Thoracic aorta (tissue), 2 donors: ENCODE measurements around the gene ZCCHC2. TPM values are rescaled to one million over a fixed set of nuclear protein-coding genes. Genes with fewer than 3 reads are reported as not detected.
A peak's percentile ranks its signal among the peaks of the same experiment; 100 is the strongest.

ENCODE experiments used
- ATAC-seq: fragments of 150-250 bp; one replicate; pipeline ENCODE4 v1.8.0; 2017; ENCODE audit warnings: low read depth; ENCODE audit not compliant: insufficient number of reproducible peaks, low FRiP score
- DNase-seq: peaks from one replicate; pipeline ENCODE4 v3.0.0-alpha.2; 2020; ENCODE audit warnings: low spot score
- H3K27ac ChIP-seq, 2 donors: fragments of 200-600 bp; sonication (generic); 1 replicate in 1 of 2; 2 replicates in 1 of 2; pipeline ENCODE4 v1.5.1; 2016; ENCODE audit warnings: mild to moderate bottlenecking in 2 of 2, moderate library complexity in 2 of 2
- H3K27me3 ChIP-seq: fragments of 200-600 bp; sonication (generic); replicated peaks from 2 replicates; pipeline ENCODE4 v1.6.0; 2016; ENCODE audit warnings: mild to moderate bottlenecking; ENCODE audit not compliant: insufficient read depth
- H3K36me3 ChIP-seq: fragments of 200-600 bp; sonication (generic); one replicate; pipeline ENCODE4 v1.5.1; 2016
- H3K4me1 ChIP-seq, 2 donors: fragments of 200-600 bp; sonication (generic); 1 replicate in 1 of 2; 2 replicates in 1 of 2; pipeline versions ENCODE4 v1.5.1 to v1.6.0; 2016; ENCODE audit warnings: low read depth in 2 of 2, mild to moderate bottlenecking in 1 of 2; ENCODE audit not compliant: control insufficient read depth in 1 of 2
- H3K4me3 ChIP-seq: fragments of 200-600 bp; sonication (generic); 2 replicates; pipeline ENCODE4 v1.5.1; 2016; ENCODE audit warnings: mild to moderate bottlenecking
- H3K9me3 ChIP-seq: fragments of 200-600 bp; sonication (generic); 2 replicates; pipeline ENCODE4 v1.5.1; 2016
- CTCF ChIP-seq: fragments of 200-600 bp; sonication (generic); IDR thresholded peaks from one replicate; pipeline ENCODE4 v1.5.1; 2019; ENCODE audit warnings: antibody characterized with exemption
- total RNA-seq, 2 donors: library from RNA; depleted of rRNA; stranded (reverse); fragments of >200 nt; gene quantifications; one replicate each; pipeline versions ENCODE4 v1.1.0 to v1.2.3, GENCODE V29; 2016

The ZCCHC2 gene
- total RNA-seq, 2 donors from 2014 or later: 33.9 to 38.7 TPM

GRCh38 chr18:62523631-62524439 lies 1.0 kb downstream of the ZCCHC2 start:
- peak overlapping the region; percentile 83 for H3K4me3 ChIP-seq
- no peaks in the 10 kb centered on the region for H3K27me3 ChIP-seq
- peak overlapping the region; percentile 96 to 99 for H3K27ac ChIP-seq
- H3K9me3 ChIP-seq: no peaks in the 10 kb centered on the region
- no peaks in the 10 kb centered on the region for H3K36me3 ChIP-seq
- TF ChIP-seq CTCF: no peak
- DNase-seq (no peak), ATAC-seq (no peak)
- peaks cover 12 to 43% of the 10 kb centered on the region in 2 donors for H3K4me1 ChIP-seq

- Histone ChIP-seq H3K4me3 (peak overlapping the region; percentile 83), H3K4me1 (peaks cover 12 to 51% of the 10 kb centered on the region in 2 donors), H3K36me3 (no peaks in the 10 kb centered on the region), H3K27ac (peak overlapping the region; percentile 96 to 99), H3K27me3 (no peaks in the 10 kb centered on the region), H3K9me3 (no peaks in the 10 kb centered on the region)
- no peak for DNase-seq
- ATAC-seq: no peak
- TF ChIP-seq CTCF: no peak
Measured at GRCh38 chr18:62524440-62525200, 1.8 kb downstream of the ZCCHC2 start.

GRCh38 chr18:62525608-62526007 lies 2.8 kb downstream of the ZCCHC2 start:
- ATAC-seq (no peak), DNase-seq (no peak)
- Histone ChIP-seq H3K27ac (peak overlapping the region; percentile 96 to 99), H3K4me1 (peaks cover 19 to 61% of the 10 kb centered on the region in 2 donors), H3K4me3 (peak overlapping the region; percentile 83), H3K27me3 (no peaks in the 10 kb centered on the region), H3K9me3 (no peaks in the 10 kb centered on the region), H3K36me3 (no peaks in the 10 kb centered on the region)
- no peak for TF ChIP-seq CTCF

GRCh38 chr18:62526098-62527025 lies 3.5 kb downstream of the ZCCHC2 start:
- peak overlapping the region; percentile 83 for H3K4me3 ChIP-seq
- H3K27me3 ChIP-seq: no peaks in the 10 kb centered on the region
- no peak for TF ChIP-seq CTCF
- peaks cover 22 to 61% of the 10 kb centered on the region in 2 donors for H3K4me1 ChIP-seq
- no peaks in the 10 kb centered on the region for H3K9me3 ChIP-seq
- DNase-seq: peak; percentile 42
- peak overlapping the region; percentile 96 to 99 for H3K27ac ChIP-seq
- H3K36me3 ChIP-seq: no peaks in the 10 kb centered on the region
- peak; percentile 27 for ATAC-seq
